VCaP (cell line): ENCODE measurements around the gene FBXW7.

Experiments
- H3K27ac ChIP-seq: fragments of 450-650 bp; 2 replicates; pipeline ENCODE4 v1.5.1; 2017
- TF ChIP-seq, protein P1 (sequence below): fragments of 450-650 bp; conservative IDR thresholded peaks from 2 replicates; pipeline ENCODE4 v1.5.1; 2017; ENCODE audit warnings: mild to moderate bottlenecking, moderate library complexity

FBXW7 gene

DNA sequence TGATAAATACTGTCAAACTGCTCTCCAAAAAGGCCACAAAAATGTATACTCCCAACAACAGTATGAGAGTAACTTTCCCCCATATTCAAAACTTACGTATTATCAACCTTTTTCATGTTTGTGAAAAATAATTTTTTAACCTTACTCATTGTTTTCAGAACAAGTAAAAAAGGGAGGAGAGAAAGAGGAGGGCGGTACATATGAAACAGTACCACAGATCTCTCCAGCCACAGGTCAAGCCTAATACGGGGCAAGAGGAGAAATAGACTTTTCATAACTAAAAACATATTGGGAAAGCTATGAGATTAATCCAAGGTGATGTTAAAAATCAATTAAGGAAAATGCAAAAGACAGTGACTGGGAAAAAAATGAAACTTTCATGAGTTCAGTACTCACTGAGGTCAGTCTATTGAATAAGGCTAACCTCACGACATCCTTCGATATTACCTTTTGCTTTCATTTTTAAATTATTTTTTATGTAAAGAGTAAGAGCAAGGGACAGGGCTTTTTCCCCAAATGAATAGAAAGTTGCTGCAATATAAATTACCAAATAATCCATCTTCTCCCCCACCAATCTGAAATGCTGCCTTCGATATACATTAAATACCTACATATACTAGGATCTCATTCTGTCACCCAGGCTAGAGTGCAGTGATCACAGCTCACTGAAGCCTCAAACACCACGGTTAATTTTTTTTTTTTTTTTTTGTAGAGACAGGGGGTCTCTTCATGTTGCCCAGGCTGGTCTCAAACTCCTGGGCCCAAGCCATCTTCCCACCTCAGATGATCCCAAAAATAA lies 25.3 kb downstream of the FBXW7 start:
- H3K27ac ChIP-seq, result no peak overlapping the region
- TF ChIP-seq, protein P1, sequence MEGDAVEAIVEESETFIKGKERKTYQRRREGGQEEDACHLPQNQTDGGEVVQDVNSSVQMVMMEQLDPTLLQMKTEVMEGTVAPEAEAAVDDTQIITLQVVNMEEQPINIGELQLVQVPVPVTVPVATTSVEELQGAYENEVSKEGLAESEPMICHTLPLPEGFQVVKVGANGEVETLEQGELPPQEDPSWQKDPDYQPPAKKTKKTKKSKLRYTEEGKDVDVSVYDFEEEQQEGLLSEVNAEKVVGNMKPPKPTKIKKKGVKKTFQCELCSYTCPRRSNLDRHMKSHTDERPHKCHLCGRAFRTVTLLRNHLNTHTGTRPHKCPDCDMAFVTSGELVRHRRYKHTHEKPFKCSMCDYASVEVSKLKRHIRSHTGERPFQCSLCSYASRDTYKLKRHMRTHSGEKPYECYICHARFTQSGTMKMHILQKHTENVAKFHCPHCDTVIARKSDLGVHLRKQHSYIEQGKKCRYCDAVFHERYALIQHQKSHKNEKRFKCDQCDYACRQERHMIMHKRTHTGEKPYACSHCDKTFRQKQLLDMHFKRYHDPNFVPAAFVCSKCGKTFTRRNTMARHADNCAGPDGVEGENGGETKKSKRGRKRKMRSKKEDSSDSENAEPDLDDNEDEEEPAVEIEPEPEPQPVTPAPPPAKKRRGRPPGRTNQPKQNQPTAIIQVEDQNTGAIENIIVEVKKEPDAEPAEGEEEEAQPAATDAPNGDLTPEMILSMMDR, result no peak

DNA sequence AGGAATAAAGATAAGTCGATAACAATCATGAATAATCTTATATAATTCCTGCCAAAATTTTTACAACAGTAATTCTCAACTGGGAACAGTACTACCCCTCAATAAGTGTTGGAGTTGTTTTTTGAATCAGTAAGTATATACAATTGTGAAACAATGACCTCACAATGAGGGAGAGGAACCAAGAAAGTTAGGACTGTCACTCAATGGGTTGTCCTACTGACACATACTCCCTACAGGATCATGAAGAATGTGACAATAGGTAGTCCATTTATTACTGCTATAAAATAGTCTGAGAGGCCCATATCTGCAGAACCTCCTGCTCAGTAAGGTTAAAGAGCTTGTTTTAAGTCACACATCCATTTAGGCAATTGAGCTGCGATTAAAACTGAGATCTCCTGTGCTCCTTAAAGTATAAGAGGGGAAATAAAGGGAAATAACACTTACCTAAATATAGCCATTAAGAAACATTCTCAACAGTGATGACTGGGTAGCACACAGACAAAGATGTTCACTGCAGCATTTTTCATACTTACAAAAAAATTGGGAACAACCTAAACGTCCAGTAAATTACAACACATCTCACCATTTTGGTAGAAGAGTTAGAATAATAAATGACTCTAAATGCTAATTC lies 26.2 kb downstream of the FBXW7 start:
- H3K27ac ChIP-seq, result no peak overlapping the region

DNA sequence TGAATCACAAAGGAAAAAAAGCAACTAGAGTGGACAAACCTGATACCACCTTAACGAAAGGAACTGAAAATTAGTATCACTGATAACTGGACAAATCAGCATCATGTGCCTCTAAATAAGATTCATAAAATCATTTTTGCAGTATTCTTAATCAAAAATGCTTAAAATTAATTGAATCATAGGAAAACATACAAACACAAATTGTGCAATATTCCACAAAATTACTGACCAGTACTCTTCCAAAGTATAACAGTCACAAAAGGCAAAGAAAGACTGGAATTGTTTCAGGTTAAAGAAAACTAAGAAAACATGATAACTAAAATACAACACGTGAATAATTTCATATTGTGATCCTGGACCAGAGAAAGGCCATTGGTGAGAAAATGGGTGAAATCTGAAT lies 27.1 kb downstream of the FBXW7 start:
- TF ChIP-seq, protein P1, result no peak

More for the DNA sequence above, 26.2 kb downstream of the FBXW7 start:
- TF ChIP-seq, protein P1, result no peak

DNA sequence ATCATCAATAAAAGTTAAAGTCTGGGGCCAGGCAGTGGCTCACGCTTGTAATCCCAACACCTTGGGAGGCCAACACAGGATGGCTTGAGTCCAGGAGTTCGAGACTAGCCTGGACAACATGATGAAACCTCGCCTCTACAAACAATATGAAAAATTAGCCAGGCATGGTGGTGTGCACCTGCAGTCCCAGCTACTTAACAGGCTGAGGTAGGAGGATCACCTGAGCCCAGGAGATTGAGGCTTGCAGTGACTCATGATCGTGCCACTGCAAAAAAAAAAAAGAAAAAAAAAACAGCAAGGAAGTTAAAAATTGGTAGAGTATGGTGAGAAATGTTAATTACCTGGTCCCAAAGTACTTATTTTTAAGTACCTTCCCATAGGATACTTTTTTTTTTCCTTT lies 27.5 kb downstream of the FBXW7 start:
- TF ChIP-seq, protein P1, result no peak
- no peak overlapping the region for H3K27ac ChIP-seq

More for the DNA sequence above, 27.1 kb downstream of the FBXW7 start:
- H3K27ac ChIP-seq, result no peak overlapping the region

DNA sequence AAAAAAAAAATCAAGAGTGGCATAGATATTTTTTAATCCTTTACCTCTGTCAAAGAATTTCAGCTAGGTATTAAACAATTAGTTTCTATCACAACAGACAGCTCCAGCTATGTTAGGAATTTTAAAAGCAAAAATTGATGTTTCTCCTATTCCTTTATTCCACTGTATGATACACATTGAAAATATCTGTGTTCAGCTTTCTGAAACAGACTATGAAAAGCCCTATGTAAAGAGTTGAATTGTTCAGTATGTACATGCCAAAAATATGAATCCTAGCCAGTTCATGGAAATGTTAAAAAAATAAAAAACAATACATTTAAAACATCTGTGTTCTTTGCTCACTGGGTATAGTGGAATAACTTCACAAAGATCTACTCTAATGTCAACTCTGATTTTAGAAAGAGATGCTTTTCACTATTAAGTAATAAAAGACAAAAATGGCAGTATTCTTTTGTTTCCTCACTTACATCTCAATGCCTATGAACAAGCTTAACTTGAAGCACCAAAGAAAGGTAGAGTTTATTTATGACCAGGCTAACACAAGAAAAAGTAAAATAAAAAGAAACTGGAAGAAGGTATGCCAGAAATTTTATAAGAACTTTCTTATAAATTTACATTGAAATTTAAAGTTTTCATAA lies 32.1 kb downstream of the FBXW7 start:
- TF ChIP-seq, protein P1, result no peak
- no peak overlapping the region for H3K27ac ChIP-seq

DNA sequence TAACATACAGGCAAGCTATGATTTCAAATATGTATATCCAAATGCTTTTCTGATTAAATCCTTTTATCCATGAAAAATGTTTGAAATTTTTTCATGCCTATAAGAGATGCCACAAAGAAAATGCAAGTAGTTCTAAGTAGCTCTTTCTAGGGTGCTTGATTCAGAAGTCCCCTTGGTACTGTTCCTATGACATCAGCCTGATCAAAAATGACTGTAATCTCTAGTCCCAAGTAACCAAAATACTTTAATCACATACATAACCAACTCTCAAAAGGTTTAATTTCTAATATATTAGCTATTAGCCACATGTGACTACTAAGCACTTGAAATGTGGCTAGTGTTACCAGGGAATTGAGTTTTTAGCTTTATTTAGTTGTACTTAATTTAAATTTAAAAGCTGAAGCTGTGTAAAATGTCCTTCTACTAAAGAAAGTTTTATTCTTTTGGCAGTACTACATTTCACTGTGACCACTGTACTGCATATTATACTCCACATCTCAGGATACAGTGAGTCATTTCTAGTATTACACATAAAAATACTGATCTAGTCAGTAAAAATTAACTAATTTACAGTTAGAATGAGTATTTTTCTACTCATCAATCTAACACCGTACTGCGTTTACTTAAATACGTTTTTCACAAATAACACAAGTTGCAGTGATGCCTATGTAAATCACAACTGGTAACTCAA lies 33.9 kb downstream of the FBXW7 start:
- TF ChIP-seq, protein P1, result no peak
- H3K27ac ChIP-seq, result no peak overlapping the region
